Subcutaneous adipose tissue (tissue), 4 donors: ENCODE data around the gene ZNF136. TPM values are rescaled to one million over a fixed set of nuclear protein-coding genes. Genes with fewer than 3 reads are reported as not detected.

Source experiments
- total RNA-seq, 4 donors: library from RNA; depleted of rRNA; stranded (reverse); fragments of >200 nt; gene quantifications; one replicate each; pipeline ENCODE4 v1.1.0, GENCODE V29; 2016
- TF ChIP-seq, protein P1 (sequence below): fragments of 450-650 bp; IDR thresholded peaks from one replicate; pipeline ENCODE4 v1.5.1; 2016; ENCODE audit warnings: low read depth, mild to moderate bottlenecking, control low read depth, antibody characterized with exemption, moderate library complexity

Gene ZNF136
- total RNA-seq, 4 donors from 2014 or later, result 10.3 to 20.2 (median 13.9) TPM

DNA sequence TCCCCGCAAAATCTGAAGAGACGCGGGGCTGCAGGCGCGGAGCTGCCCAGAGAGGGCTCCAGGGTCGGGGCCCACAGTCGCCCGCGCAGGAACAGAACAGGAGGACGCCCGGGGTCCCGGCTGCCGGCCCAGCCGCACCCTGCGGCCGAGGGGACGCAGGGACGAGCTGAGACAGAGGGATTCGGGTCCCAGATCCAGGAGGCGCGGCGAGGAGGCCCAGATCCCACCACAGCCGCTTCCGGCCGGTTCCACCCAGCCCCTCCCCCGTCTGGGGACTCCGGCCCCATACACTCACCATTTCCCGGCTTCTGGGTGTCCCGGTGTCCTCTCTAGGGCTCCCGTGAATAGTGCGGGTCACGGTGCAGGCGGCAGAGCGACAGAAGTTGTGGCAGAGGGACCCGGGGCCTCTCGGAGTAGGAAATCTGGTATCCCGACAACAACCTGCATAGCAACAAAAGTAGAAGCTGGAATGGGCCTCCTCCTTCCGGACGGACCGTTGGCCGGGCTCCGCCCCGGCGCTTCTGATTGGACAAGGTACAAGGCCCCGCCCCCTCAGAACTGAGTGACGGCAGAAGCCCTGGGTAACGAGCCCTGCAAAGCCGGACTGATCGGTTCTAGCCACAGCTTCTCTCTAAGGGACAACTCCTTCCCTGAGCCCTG lies 22.9 kb upstream of the ZNF136 start, which contains the start of gene ZNF20:
TSS of gene ZNF20 (minus strand) at position 466 of the 660 bp plus-strand sequence. CDS start at position 298, 168 bp downstream.
- TF ChIP-seq, protein P1, sequence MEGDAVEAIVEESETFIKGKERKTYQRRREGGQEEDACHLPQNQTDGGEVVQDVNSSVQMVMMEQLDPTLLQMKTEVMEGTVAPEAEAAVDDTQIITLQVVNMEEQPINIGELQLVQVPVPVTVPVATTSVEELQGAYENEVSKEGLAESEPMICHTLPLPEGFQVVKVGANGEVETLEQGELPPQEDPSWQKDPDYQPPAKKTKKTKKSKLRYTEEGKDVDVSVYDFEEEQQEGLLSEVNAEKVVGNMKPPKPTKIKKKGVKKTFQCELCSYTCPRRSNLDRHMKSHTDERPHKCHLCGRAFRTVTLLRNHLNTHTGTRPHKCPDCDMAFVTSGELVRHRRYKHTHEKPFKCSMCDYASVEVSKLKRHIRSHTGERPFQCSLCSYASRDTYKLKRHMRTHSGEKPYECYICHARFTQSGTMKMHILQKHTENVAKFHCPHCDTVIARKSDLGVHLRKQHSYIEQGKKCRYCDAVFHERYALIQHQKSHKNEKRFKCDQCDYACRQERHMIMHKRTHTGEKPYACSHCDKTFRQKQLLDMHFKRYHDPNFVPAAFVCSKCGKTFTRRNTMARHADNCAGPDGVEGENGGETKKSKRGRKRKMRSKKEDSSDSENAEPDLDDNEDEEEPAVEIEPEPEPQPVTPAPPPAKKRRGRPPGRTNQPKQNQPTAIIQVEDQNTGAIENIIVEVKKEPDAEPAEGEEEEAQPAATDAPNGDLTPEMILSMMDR, result no peak

DNA sequence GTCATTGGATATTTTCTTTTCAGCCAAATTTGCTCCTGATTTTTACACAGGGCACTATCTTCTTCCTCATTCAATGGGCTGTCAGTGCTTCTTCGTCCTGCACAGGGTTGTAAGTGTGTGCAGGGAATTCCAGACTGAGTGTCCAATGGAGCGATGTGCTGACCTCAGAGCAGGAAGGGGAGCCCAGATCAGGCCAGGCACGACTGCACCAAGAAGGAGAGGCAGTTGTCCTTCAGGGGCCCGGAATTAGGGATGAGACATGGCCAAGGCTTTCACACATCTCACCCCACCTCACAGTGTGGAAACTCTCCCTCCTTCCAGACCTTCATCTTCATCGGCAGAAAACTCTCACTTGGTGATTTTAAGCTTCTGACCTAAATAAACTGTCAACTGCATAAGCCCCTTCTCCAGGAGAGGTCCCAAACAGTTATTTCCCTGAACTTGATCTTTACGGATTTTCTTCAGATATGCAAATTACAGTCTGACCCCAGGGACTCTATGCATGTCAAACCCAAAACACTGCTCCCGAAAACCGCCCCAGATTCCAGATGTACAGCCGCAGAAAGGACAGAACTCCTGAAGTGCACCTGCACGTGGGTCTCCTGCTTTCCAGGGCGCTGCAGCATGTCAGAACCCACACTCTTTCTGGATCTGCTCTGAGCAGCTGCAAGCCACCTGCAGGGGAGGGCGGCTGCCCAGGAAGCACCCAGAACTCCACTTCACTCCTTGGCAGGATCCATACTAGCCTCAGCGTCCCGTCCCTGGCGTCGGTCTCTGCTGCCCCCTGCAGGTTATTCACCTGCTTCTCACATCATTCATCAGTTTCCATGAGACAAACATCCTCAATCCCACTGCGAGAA lies 22.1 kb upstream of the ZNF136 start:
- TF ChIP-seq, protein P1, result no peak

DNA sequence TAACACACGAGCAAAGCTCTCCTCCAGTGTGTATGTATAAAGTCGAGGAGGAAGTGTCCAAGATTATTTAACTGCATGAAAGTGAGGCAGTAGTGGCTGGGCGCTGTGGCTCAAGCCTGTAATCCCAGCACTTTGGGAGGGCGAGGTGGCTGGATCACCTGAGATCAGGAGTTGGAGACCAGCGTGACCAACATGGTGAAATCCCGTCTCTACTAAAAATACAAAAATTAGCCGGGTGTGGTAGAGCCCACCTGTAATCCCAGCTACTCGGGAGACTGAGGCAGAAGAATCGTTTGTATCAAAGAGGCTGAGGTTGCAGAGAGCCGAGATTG lies 21.5 kb upstream of the ZNF136 start:
- TF ChIP-seq, protein P1, result no peak

DNA sequence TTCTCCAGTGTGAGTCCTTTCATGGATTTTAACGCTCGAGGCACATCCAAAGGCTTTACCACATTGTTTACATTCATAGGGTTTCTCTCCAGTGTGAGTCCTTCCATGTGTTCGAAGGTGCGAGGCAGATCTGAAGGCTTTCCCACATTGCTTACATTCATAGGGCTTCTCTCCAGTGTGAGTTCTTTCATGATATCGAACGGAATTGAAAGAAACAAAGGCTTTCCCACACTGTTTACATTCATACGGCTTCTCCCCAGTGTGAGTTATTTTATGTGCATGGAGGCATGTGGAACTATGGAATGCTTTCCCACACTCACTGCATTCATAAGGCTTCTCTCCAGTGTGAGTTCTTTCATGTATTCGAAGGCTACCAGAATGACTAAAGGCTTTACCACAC lies 17.5 kb upstream of the ZNF136 start:
- TF ChIP-seq, protein P1, result no peak

DNA sequence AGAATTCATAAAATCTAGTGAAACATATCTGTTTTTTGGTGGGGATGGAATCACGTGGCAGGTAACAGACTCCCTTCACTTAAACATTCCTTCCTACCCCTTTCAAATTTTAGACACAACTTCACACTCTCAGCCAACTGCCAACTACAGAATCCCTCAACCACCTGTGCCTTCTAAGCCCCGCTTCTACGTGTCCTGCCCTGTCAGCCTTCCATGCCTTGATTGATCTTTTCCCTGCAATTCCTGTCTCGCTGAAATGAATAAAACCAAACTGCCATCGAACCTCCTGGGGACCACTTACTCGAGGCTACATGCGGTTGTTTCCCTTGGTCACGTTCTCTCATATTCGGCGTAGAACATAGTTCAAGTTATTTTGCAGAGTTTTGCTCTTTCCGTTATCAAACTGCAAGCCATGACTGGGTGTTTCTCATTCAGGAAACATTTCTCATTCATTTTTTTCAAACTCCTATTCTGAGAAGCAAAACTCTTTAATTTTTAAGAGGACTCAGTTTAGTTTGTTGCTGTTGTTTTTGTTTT lies 7.5 kb upstream of the ZNF136 start:
- TF ChIP-seq, protein P1, result no peak

DNA sequence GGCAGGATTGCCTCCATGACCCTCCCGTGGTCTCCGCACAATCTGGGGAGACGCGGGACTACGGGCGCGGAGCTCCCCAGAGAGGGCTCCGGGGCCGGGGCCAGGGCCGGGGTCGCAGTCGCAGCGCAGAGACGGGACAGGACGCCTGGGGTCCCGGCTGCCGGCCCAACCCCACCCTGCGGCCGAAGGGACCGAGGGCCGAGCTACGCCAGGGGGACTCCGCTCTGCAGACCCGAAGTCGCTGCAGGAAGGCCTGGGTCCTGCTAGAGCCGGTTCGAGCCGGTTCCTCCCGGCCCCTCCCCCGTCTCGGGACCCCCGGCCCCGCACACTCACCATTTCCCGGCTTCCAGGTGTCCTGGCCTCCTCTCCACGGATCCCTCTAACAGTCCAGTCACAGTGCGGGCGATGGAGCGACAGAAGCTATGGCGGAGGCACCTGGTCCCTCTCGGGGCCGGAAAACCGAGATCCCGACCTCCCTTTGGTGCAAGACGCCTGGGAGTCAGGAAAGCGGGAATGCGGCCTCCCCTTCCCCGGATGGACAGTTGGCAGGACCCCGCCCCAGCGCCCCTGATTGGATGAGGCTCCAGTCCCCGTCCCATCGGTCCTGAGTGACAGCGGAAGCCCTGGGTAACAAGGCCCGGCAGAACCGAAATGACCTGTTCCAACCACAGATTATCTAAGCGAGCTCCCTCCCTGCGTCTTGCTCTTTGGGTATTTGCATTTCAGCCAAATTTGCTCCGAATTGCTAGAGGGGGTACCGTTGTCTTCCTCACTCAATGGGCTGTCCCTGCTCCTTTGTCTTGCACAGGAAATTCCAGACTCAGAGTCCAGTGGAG lies 6.5 kb upstream of the ZNF136 start, which contains the start of gene ZNF625:
TSS of gene ZNF625 (minus strand) at position 512 of the 836 bp plus-strand sequence. CDS start at position 336, 176 bp downstream.
- TF ChIP-seq, protein P1, result no peak
